ENCODE measurements around the gene MAPK14. TPM values are rescaled to one million over a fixed set of nuclear protein-coding genes. Genes with fewer than 3 reads are reported as not detected.

Gene MAPK14
- polyA plus RNA-seq, 2 of the 4 experiments (the other 2 are of a cell fraction), result 19.4 to 36.7 TPM

GRCh38 chr6:36040958-36041357 is 13.3 kb downstream of the MAPK14 start (continued):
- TF ChIP-seq PHF8 (IDR thresholded peaks at IDR 0.05; ENCODE audit: borderline replicate concordance, low read depth), result no peak
- no peak for TF ChIP-seq CBX2 (IDR thresholded peaks at IDR 0.05; ENCODE audit: borderline replicate concordance, low read depth)
- TF ChIP-seq RFX5 (IDR thresholded peaks at IDR 0.05), result no peak
- no peak for TF ChIP-seq HEYL (CRISPR knock-in tag; IDR thresholded peaks at IDR 0.05)
- no peak for TF ChIP-seq HES2 (IDR thresholded peaks at IDR 0.05)
- TF ChIP-seq SMC3 (IDR thresholded peaks at IDR 0.05), result no peak
- TF ChIP-seq BCL3 (IDR thresholded peaks at IDR 0.05), result no peak
- TF ChIP-seq TFCP2L1 (CRISPR knock-in tag; IDR thresholded peaks at IDR 0.05), result no peak
- no peak for TF ChIP-seq ESRRA (IDR thresholded peaks at IDR 0.05; ENCODE audit: borderline replicate concordance, low read length)

- FAIRE-seq (no peak), ATAC-seq (no peak), DNase-seq (ENCODE audit: low read depth in 1 of 2, low spot score in 1 of 2) (no peak)
- H3K4me1 ChIP-seq, result 0 out of 3 replicates have a peak, but pooled peaks cover 6% of the 10 kb centered on the region
- TF ChIP-seq TP53 (CRISPR knock-in tag; IDR thresholded peaks at IDR 0.05) (no peak), EHF (CRISPR knock-in tag; IDR thresholded peaks at IDR 0.05) (no peak), MYC (IDR thresholded peaks at IDR 0.05; ENCODE audit: borderline replicate concordance, low read length) (no peak), BHLHE40 (IDR thresholded peaks at IDR 0.05; ENCODE audit: low read depth, low read length) (no peak), HOXB5 (CRISPR knock-in tag; IDR thresholded peaks at IDR 0.05) (no peak), KDM5A (IDR thresholded peaks at IDR 0.05) (no peak), JUN (IDR thresholded peaks at IDR 0.05) (no peak), BCL3 (IDR thresholded peaks at IDR 0.05) (no peak), HEYL (CRISPR knock-in tag; IDR thresholded peaks at IDR 0.05) (no peak), E2F6 (IDR thresholded peaks at IDR 0.05; ENCODE audit: borderline replicate concordance, low read depth) (no peak), ZC3H11A (IDR thresholded peaks at IDR 0.05) (no peak), CTCF (IDR thresholded peaks at IDR 0.05) (no peak), MAFK (IDR thresholded peaks at IDR 0.05; ENCODE audit: partially characterized antibody) (no peak), ZSCAN20 (CRISPR knock-in tag; IDR thresholded peaks at IDR 0.05) (no peak), CHD2 (IDR thresholded peaks at IDR 0.05; ENCODE audit: low read length, partially characterized antibody) (no peak), FOSB (CRISPR knock-in tag; IDR thresholded peaks at IDR 0.05) (no peak), NR3C1 (IDR thresholded peaks at IDR 0.05) (no peak)
- 92% methylated on average over 12 of the region's 12 CpGs for WGBS (ENCODE audit: missing lambda C conversion rate)
- no peak overlapping the region for H3K27ac ChIP-seq
- ChIA-PET CTCF (interaction anchor here (1.2 to 1.8 kb wide), 2 partner anchors 16 to 52 kb away, joined by 3 to 5 read pairs; no protein-coding TSS in a partner anchor), POLR2A (interaction anchor here (0.8 kb wide), 1 partner anchor 15 kb away, joined by 4 read pairs; the partner anchor contains the start of gene MAPK14)
- no peak overlapping the region for H3K4me3 ChIP-seq
- no peaks in the 10 kb centered on the region for H3K9me3 ChIP-seq
- H3K4me2 ChIP-seq, result no peak overlapping the region
Measured at GRCh38 chr6:36042618-36043260, 15.1 kb downstream of the MAPK14 start.
